ENCODE results near the gene ZFHX3.

The ZFHX3 gene

DNA sequence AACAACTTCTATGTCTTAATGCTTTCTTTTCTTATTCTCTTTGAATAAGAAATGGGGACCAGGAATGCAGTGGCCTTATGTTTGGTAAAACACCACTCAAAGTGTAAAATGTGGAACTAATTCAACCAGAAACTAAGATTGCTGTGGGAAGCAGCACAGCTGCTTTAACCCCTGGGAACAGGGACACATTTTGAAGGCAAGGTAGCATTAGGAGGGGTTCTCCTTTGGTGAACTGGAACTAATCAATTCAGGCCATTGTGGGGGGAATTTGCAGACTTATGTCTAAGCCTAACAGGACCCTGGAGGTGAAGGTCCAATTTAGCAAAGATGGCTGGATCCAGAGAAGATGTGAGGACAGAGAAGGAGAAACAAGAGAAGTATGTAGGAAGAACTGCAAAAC is 256.1 kb downstream of the ZFHX3 start:
- H3K4me3 ChIP-seq (ENCODE audit: low read depth in 1 of 2, low read length in 1 of 2): no peak overlapping the region

GRCh38 chr16:72789921-72790320 is 258.0 kb downstream of the ZFHX3 start:
- no peak overlapping the region for H3K27ac ChIP-seq
- peaks cover 9% of the 10 kb centered on the region for H3K27me3 ChIP-seq
- H3K9me3 ChIP-seq: no peaks in the 10 kb centered on the region
- no peaks in the 10 kb centered on the region for H3K36me3 ChIP-seq
- H3K4me3 ChIP-seq (ENCODE audit: low read depth in 1 of 2, low read length in 1 of 2): no peak overlapping the region
- peaks cover 11 to 18% of the 10 kb centered on the region in 2 experiments for H3K4me1 ChIP-seq (ENCODE audit: control insufficient read depth in 1 of 2, insufficient read depth in 1 of 2, low read depth in 1 of 2, low read length in 1 of 2)
- TF ChIP-seq, protein P1, sequence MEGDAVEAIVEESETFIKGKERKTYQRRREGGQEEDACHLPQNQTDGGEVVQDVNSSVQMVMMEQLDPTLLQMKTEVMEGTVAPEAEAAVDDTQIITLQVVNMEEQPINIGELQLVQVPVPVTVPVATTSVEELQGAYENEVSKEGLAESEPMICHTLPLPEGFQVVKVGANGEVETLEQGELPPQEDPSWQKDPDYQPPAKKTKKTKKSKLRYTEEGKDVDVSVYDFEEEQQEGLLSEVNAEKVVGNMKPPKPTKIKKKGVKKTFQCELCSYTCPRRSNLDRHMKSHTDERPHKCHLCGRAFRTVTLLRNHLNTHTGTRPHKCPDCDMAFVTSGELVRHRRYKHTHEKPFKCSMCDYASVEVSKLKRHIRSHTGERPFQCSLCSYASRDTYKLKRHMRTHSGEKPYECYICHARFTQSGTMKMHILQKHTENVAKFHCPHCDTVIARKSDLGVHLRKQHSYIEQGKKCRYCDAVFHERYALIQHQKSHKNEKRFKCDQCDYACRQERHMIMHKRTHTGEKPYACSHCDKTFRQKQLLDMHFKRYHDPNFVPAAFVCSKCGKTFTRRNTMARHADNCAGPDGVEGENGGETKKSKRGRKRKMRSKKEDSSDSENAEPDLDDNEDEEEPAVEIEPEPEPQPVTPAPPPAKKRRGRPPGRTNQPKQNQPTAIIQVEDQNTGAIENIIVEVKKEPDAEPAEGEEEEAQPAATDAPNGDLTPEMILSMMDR (IDR thresholded peaks at IDR 0.05): no peak

More for the DNA sequence above, 256.1 kb downstream of the ZFHX3 start:
- peaks cover 11 to 18% of the 10 kb centered on the region in 2 experiments for H3K4me1 ChIP-seq (ENCODE audit: control insufficient read depth in 1 of 2, insufficient read depth in 1 of 2, low read depth in 1 of 2, low read length in 1 of 2)
- H3K27me3 ChIP-seq: peaks cover 6% of the 10 kb centered on the region
- H3K36me3 ChIP-seq: no peaks in the 10 kb centered on the region
- no peak overlapping the region for H3K27ac ChIP-seq
- no peaks in the 10 kb centered on the region for H3K9me3 ChIP-seq
- TF ChIP-seq, protein P1 (IDR thresholded peaks at IDR 0.05): no peak

DNA sequence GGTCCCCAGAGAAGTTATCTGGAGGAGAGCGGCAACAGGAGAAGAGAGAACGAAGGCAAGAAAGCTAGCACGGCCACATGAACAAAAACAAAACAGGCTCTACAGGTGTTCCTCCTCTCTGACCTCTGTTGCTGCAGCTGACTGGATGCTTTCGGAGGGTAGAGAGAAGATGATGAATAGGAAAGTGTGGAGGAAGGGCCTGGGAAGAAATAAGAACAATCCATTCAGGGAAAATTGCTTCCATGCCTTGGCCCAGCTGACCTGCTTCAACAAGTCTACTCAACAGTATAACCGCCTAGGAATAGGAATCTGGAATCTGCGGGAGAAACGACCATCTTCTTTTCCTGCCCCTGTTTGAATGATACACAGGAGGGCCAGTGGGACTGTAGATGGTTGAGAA is 258.5 kb downstream of the ZFHX3 start:
- H3K27ac ChIP-seq: no peak overlapping the region
- no peaks in the 10 kb centered on the region for H3K36me3 ChIP-seq
- no peaks in the 10 kb centered on the region for H3K9me3 ChIP-seq
- no peak overlapping the region for H3K4me3 ChIP-seq (ENCODE audit: low read depth in 1 of 2, low read length in 1 of 2)
- TF ChIP-seq, protein P1 (IDR thresholded peaks at IDR 0.05): no peak
- H3K27me3 ChIP-seq: peaks cover 9% of the 10 kb centered on the region
- peaks cover 11 to 18% of the 10 kb centered on the region in 2 experiments for H3K4me1 ChIP-seq (ENCODE audit: control insufficient read depth in 1 of 2, insufficient read depth in 1 of 2, low read depth in 1 of 2, low read length in 1 of 2)

DNA sequence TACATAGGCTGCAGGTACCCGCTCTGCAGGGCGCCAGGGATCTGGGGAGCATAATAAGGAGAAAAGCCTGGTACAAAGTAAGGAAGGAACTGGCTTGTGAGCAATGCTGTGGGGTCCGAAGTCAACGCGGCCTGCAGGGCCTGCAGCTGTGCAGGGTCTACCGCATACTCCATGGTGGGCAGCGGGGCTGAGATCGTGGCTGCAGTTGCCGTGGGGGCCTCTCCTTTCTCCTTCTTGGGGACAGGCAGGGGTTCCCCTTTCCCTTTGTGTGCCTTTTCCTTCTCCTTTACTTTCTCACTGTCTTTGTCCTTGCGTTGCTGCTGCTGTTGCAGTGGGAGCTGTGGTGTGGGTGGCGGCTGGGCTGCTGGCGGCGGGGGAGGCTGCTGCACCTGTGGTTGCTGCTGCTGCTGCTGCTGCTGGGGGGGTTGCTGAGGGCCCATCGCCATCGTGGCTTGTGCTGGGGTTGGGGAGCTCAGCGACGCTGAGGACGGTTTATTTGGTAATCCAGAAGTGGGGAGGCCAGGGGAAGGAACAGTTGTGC is 259.6 kb downstream of the ZFHX3 start:
- H3K4me3 ChIP-seq (ENCODE audit: low read depth in 1 of 2, low read length in 1 of 2): peak overlapping the region; percentile 43 to 50
- H3K27me3 ChIP-seq: peaks cover 9% of the 10 kb centered on the region
- H3K27ac ChIP-seq: no peak overlapping the region
- H3K9me3 ChIP-seq: no peaks in the 10 kb centered on the region
- peaks cover 11 to 18% of the 10 kb centered on the region in 2 experiments for H3K4me1 ChIP-seq (ENCODE audit: control insufficient read depth in 1 of 2, insufficient read depth in 1 of 2, low read depth in 1 of 2, low read length in 1 of 2)
- TF ChIP-seq, protein P1 (IDR thresholded peaks at IDR 0.05): no peak
- H3K36me3 ChIP-seq: no peaks in the 10 kb centered on the region

DNA sequence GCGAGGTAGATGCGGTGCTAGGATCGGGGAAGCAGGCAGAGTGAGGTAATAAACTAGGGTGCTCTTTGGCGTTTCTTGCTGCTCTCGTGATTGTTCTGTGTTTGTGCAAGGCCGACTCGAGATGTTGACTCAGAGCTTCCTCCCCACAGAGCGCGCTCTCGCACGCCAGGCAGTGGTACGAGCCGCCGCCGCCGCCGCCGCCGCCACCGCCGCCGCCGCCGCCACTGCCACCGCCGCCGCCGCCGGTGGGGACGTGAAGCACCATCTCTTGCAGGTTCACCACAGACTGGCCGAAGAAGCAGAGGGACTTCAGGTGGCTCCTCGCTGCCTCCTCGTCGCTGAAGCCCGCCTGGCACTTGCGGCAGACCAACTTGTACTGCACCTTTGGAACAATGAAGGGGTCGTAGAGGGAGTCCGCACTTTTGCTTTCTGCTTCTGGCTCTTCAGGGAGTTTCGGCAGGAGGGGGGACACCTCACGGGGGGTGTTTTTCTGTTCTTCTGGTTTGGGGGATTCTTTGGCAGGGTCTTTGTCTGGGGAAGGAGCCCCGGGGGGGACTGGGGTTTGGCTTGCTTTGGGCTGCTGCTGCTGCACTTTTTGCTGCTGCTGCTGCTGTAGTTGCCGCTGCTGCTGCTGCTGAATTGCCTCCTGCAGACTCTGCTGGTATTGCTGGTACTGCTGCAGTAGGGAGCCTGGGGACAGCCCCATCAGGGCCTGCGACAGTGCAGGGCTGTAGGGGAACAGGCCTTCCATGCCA is 260.2 kb downstream of the ZFHX3 start:
- no peaks in the 10 kb centered on the region for H3K36me3 ChIP-seq
- H3K27me3 ChIP-seq: peaks cover 9% of the 10 kb centered on the region
- no peaks in the 10 kb centered on the region for H3K9me3 ChIP-seq
- TF ChIP-seq, protein P1 (IDR thresholded peaks at IDR 0.05): no peak
- H3K27ac ChIP-seq: no peak overlapping the region
- H3K4me3 ChIP-seq (ENCODE audit: low read depth in 1 of 2, low read length in 1 of 2): peak overlapping the region; percentile 43 to 50
- H3K4me1 ChIP-seq (ENCODE audit: control insufficient read depth in 1 of 2, insufficient read depth in 1 of 2, low read depth in 1 of 2, low read length in 1 of 2): peaks cover 11 to 18% of the 10 kb centered on the region in 2 experiments
